Right atrium auricular region (tissue), 2 donors: ENCODE data around the gene DIP2B. TPM values are rescaled to one million over a fixed set of nuclear protein-coding genes. Genes with fewer than 3 reads are reported as not detected.
"Not testable (repeated sequence)": the region's sequence is repeated elsewhere in the genome, so short reads cannot be mapped to it uniquely, and the experiment has no call there.

Source experiments
- DNase-seq: peaks from one replicate; pipeline ENCODE4 v3.0.0-alpha.2; 2019; ENCODE audit warnings: low spot score
- H3K27ac ChIP-seq, 2 donors: fragments of 200-600 bp; sonication (generic); 1 replicate in 1 of 2; 2 replicates in 1 of 2; pipeline ENCODE4 v1.5.1; 2016 to 2019
- H3K27me3 ChIP-seq, 2 donors: fragments of 200-600 bp; sonication (generic); one replicate each; pipeline versions ENCODE4 v1.5.1 to v1.6.0; 2017 to 2019
- H3K36me3 ChIP-seq: fragments of 200-600 bp; sonication (generic); one replicate; pipeline ENCODE4 v1.5.1; 2016
- H3K4me1 ChIP-seq, 2 donors: fragments of 200-600 bp; sonication (generic); one replicate each; pipeline versions ENCODE4 v1.5.1 to v1.6.0; 2017 to 2019
- H3K4me3 ChIP-seq, 2 donors: fragments of 200-600 bp; sonication (generic); 1 replicate in 1 of 2; 2 replicates in 1 of 2; pipeline ENCODE4 v1.5.1; 2017 to 2019; ENCODE audit warnings: mild to moderate bottlenecking in 1 of 2, moderate library complexity in 1 of 2
- H3K9me3 ChIP-seq, 2 donors: fragments of 200-600 bp; sonication (generic); one replicate each; pipeline ENCODE4 v1.5.1; 2019
- CTCF ChIP-seq, 2 donors: fragments of 200-600 bp; sonication (generic); IDR thresholded peaks; one replicate each; pipeline ENCODE4 v1.5.1; 2019; ENCODE audit warnings: antibody characterized with exemption in 2 of 2
- total RNA-seq, 2 donors: library from RNA; depleted of rRNA; stranded (reverse); fragments of >200 nt; gene quantifications; one replicate each; pipeline ENCODE4 v1.1.0, GENCODE V29; 2016

DIP2B gene
- total RNA-seq, 2 donors from 2014 or later: 11.6 to 15.2 TPM

GRCh38 chr12:50556273-50556672 lies 51.5 kb downstream of the DIP2B start:
- H3K4me1 ChIP-seq: peaks cover 0 to 10% of the 10 kb centered on the region in 2 donors
- H3K9me3 ChIP-seq: no peaks in the 10 kb centered on the region
- no peak for DNase-seq
- no peaks in the 10 kb centered on the region for H3K27me3 ChIP-seq
- no peak overlapping the region for H3K27ac ChIP-seq
- no peak overlapping the region for H3K4me3 ChIP-seq
- H3K36me3 ChIP-seq: no peaks in the 10 kb centered on the region
- no peak for TF ChIP-seq CTCF (IDR thresholded peaks at IDR 0.05)

GRCh38 chr12:50556796-50557195 lies 52.0 kb downstream of the DIP2B start:
- peaks cover 0 to 10% of the 10 kb centered on the region in 2 donors for H3K4me1 ChIP-seq
- not testable (repeated sequence) for H3K9me3 ChIP-seq

GRCh38 chr12:50557421-50557820 lies 52.6 kb downstream of the DIP2B start:
- no peak overlapping the region for H3K4me3 ChIP-seq
- TF ChIP-seq CTCF (IDR thresholded peaks at IDR 0.05): no peak
- no peaks in the 10 kb centered on the region for H3K36me3 ChIP-seq
- no peak for DNase-seq
- H3K9me3 ChIP-seq: no peaks in the 10 kb centered on the region
- H3K27me3 ChIP-seq: no peaks in the 10 kb centered on the region
- peaks cover 0 to 10% of the 10 kb centered on the region in 2 donors for H3K4me1 ChIP-seq
- H3K27ac ChIP-seq: no peak overlapping the region

More at GRCh38 chr12:50556796-50557195, 52.0 kb downstream of the DIP2B start:
- DNase-seq, H3K36me3 ChIP-seq, H3K27ac ChIP-seq, H3K4me3 ChIP-seq, H3K27me3 ChIP-seq: not testable (repeated sequence)

- Histone ChIP-seq H3K36me3 (no peaks in the 10 kb centered on the region), H3K27me3 (no peaks in the 10 kb centered on the region), H3K9me3 (no peaks in the 10 kb centered on the region), H3K4me3 (no peak overlapping the region), H3K4me1 (peaks cover 0 to 10% of the 10 kb centered on the region in 2 donors), H3K27ac (no peak overlapping the region)
- DNase-seq: no peak
- no peak for TF ChIP-seq CTCF (IDR thresholded peaks at IDR 0.05)
These were observed 54.2 kb downstream of the DIP2B start for GRCh38 chr12:50558970-50559369.

- H3K4me3 ChIP-seq: no peak overlapping the region
- DNase-seq: no peak
- no peaks in the 10 kb centered on the region for H3K27me3 ChIP-seq
- H3K4me1 ChIP-seq: peaks cover 0 to 14% of the 10 kb centered on the region in 2 donors
- no peak overlapping the region for H3K27ac ChIP-seq
- TF ChIP-seq CTCF (IDR thresholded peaks at IDR 0.05): no peak
- H3K9me3 ChIP-seq: no peaks in the 10 kb centered on the region
- no peaks in the 10 kb centered on the region for H3K36me3 ChIP-seq
These were observed 58.0 kb downstream of the DIP2B start for GRCh38 chr12:50562520-50563433.

GRCh38 chr12:50563434-50563787 lies 58.6 kb downstream of the DIP2B start:
- no peak for TF ChIP-seq CTCF (IDR thresholded peaks at IDR 0.05)
- Histone ChIP-seq H3K4me3 (no peak overlapping the region), H3K36me3 (no peaks in the 10 kb centered on the region), H3K9me3 (no peaks in the 10 kb centered on the region), H3K4me1 (peaks cover 0 to 20% of the 10 kb centered on the region in 2 donors), H3K27ac (no peak overlapping the region), H3K27me3 (no peaks in the 10 kb centered on the region)
- no peak for DNase-seq
